GM12878 (cell line): ENCODE results near the gene OR2B2. TPM values are rescaled to one million over a fixed set of nuclear protein-coding genes. Genes with fewer than 3 reads are reported as not detected.

Source experiments
- BACH1 ChIP-seq: fragments of 450-650 bp; IDR thresholded peaks from 2 replicates; pipeline ENCODE4 v1.6.1; 2017; ENCODE audit warnings: mild to moderate bottlenecking, borderline replicate concordance
- CBX5 ChIP-seq: sonication (generic); IDR thresholded peaks from 2 replicates; pipeline ENCODE4 v1.6.1; 2016; ENCODE audit warnings: low read depth, moderate library complexity, mild to moderate bottlenecking, inconsistent platforms
- EGR1 ChIP-seq, 2 experiments: IDR thresholded peaks; 1 replicate in 1 of 2; 2 replicates in 1 of 2; pipeline ENCODE4 v1.6.1; 2011 to 2012; ENCODE audit warnings: low read depth in 2 of 2, low read length in 2 of 2, borderline replicate concordance in 1 of 2, mild to moderate bottlenecking in 1 of 2, moderate library complexity in 1 of 2
- EP300 ChIP-seq, 2 experiments: fragments of 150-350 bp in 1 of 2; IDR thresholded peaks; 2 replicates each; pipeline ENCODE4 v1.6.1; 2011 to 2012; ENCODE audit warnings: low read depth in 2 of 2, low read length in 2 of 2, borderline replicate concordance in 1 of 2, improper control_type of control experiment in 1 of 2, inconsistent platforms in 1 of 2; ENCODE audit not compliant: control insufficient read depth in 1 of 2
- GATAD2B ChIP-seq: fragments of 450-650 bp; conservative IDR thresholded peaks from 2 replicates; pipeline ENCODE4 v1.6.1; 2017; ENCODE audit warnings: low read depth, mild to moderate bottlenecking, moderate library complexity
- HDAC2 ChIP-seq: fragments of 200-600 bp; sonication (generic); IDR thresholded peaks from 2 replicates; pipeline ENCODE4 v1.6.1; 2017
- HDAC6 ChIP-seq: fragments of 200-600 bp; sonication (generic); IDR thresholded peaks from one replicate; pipeline ENCODE4 v1.8.0; 2017; ENCODE audit warnings: antibody characterized with exemption; ENCODE audit not compliant: unreplicated experiment
- KLF5 ChIP-seq: fragments of 450-650 bp; IDR thresholded peaks from 2 replicates; pipeline ENCODE4 v1.6.1; 2014; ENCODE audit warnings: mild to moderate bottlenecking; ENCODE audit not compliant: partially characterized antibody
- NFIC ChIP-seq: IDR thresholded peaks from 2 replicates; pipeline ENCODE4 v1.6.1; 2012; ENCODE audit warnings: low read depth, mild to moderate bottlenecking, inconsistent platforms, low read length, moderate library complexity
- NFYB ChIP-seq: IDR thresholded peaks from 2 replicates; pipeline ENCODE4 v1.6.1; 2011; ENCODE audit warnings: low read depth, mild to moderate bottlenecking, low read length, improper control_type of control experiment, moderate library complexity; ENCODE audit not compliant: insufficient read depth
- PML ChIP-seq: IDR thresholded peaks from 2 replicates; pipeline ENCODE4 v1.6.1; 2012; ENCODE audit warnings: low read length, inconsistent platforms
- PRDM15 ChIP-seq: fragments of 450-650 bp; formaldehyde crosslinking; IDR thresholded peaks from 2 replicates; pipeline ENCODE4 v1.4.0; 2020; ENCODE audit warnings: mild to moderate bottlenecking, moderate library complexity
- RAD51 ChIP-seq: fragments of 450-650 bp; IDR thresholded peaks from 2 replicates; pipeline ENCODE4 v1.6.1; 2016; ENCODE audit warnings: moderate library complexity, mild to moderate bottlenecking, inconsistent platforms
- SIN3A ChIP-seq: IDR thresholded peaks from 2 replicates; pipeline ENCODE4 v1.6.1; 2012; ENCODE audit warnings: low read depth, low read length, improper control_type of control experiment
- SMAD5 ChIP-seq: IDR thresholded peaks from 2 replicates; pipeline ENCODE4 v1.6.1; 2016; ENCODE audit warnings: antibody characterized with exemption, low read depth
- SMARCA5 ChIP-seq: fragments of 450-650 bp; IDR thresholded peaks from 2 replicates; pipeline ENCODE4 v1.6.1; 2017; ENCODE audit warnings: mild to moderate bottlenecking
- TAF1 ChIP-seq: IDR thresholded peaks from 2 replicates; pipeline ENCODE4 v1.6.1; 2011; ENCODE audit warnings: mild to moderate bottlenecking, low read depth, low read length, borderline replicate concordance
- USF1 ChIP-seq: IDR thresholded peaks from 2 replicates; pipeline ENCODE4 v1.6.1; 2011; ENCODE audit warnings: borderline replicate concordance, low read depth, mild to moderate bottlenecking, moderate library complexity, mixed read lengths, low read length; ENCODE audit not compliant: insufficient read depth; ENCODE audit errors: extremely low read length
- WRNIP1 ChIP-seq: IDR thresholded peaks from 2 replicates; pipeline ENCODE4 v1.6.1; 2011; ENCODE audit warnings: low read depth, low read length, improper control_type of control experiment, borderline replicate concordance
- YBX1 ChIP-seq: fragments of 450-650 bp; IDR thresholded peaks from 2 replicates; pipeline ENCODE4 v1.6.1; 2016; ENCODE audit warnings: antibody characterized with exemption
- YY1 ChIP-seq: IDR thresholded peaks from 2 replicates; pipeline ENCODE4 v1.6.1; 2011; ENCODE audit warnings: low read depth, mild to moderate bottlenecking, low read length
- polyA plus RNA-seq, 11 experiments: library from polyadenylated mRNA; depleted of rRNA in 4 of 11; unstranded in 6 of 11; stranded (reverse) in 5 of 11; fragments of >200 nt; fragmentation: Nextera tagmentation in 4 of 11; fragmentation: Illumina TruSeq in 1 of 11; extraction: Ambion mirVana in 4 of 11; extraction: Trizol in 1 of 11; gene quantifications; 1 replicate in 1 of 11; 2 replicates in 10 of 11; pipeline versions ENCODE4 v1.2.1 to v1.2.3, GENCODE V29; 2011 to 2016; ENCODE audit warnings: inconsistent platforms in 2 of 11, missing spikeins in 2 of 11, low read depth in 1 of 11
- total RNA-seq, 4 experiments: library from RNA; depleted of rRNA in 3 of 4; stranded (reverse); fragments of >200 nt in 3 of 4; fragmentation: Illumina TruSeq in 1 of 4; extraction: Trizol in 1 of 4; gene quantifications; 2 replicates each; pipeline versions ENCODE4 v1.2.1 to v1.2.3, GENCODE V29; 2013 to 2021

OR2B2 gene
- total and polyA plus RNA-seq, 10 of the 15 experiments (the other 5 are each of a cell fraction or from before 2014, with no cell fraction given): not detected

DNA sequence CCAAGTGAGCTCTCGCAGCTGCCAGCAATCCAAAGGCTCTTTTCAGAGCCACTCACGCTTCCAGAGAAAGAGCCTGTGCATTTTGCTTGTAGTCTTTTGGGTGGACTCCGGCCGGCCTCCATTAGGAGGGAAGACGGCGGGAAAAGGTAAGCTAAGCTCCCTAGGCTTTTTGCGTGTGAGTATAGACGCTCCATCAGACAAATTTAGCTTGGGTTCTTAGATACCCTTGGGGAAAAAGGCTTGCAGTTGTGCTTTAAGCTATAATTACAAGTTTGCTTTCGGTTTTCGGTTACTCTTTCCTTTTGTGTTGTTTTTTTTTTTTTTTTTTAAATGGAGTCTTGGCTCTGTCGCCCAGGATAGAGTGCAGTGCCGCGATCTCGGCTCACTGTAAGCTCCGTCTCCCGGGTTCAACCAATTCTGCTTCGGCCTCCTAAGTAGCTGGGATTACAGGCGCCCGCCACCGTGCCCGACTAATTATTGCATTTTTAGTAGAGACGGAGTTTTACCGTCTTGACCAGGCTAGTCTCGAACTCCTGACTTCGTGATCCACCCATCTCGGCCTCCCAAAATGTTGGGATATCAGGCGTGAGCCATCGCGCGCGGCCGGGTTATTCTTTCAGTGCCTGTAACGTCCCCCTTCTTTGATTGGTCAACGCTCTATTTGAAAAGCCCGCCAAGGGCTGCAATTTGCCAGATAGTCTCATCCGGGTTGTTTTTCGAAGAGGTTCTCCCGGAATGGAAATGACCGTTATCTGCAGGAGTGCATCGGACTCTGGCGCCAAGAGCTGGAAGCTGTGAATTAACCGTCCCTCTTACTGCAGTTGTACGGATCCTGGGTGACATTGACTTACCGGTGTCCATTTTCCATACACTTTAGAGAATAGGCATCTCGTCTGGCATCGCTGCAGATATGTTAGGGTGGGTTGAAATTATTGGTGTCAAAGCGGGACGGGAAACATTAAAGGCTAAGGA is 18.1 kb downstream of the OR2B2 start (continued):
- TF ChIP-seq SIN3A (peak; percentile 96), GATAD2B (peak; percentile 19), EGR1 (IDR thresholded peaks at IDR 0.05; ENCODE audit: borderline replicate concordance in 1 of 2, low read depth in 2 of 2, low read length in 2 of 2) (no peak), PRDM15 (CRISPR knock-in tag) (0 out of 2 replicates have a peak, but pooled peaks have one; percentile 51), CBX5 (no peak), YY1 (0 out of 2 replicates have a peak, but pooled peaks have one; percentile 31), EP300 (IDR thresholded peaks at IDR 0.05; ENCODE audit: borderline replicate concordance in 1 of 2, control insufficient read depth in 1 of 2, low read depth in 2 of 2, low read length in 2 of 2) (peak in 1 of 2 experiments; percentile 44; a peak in 1 of 4 replicates), HDAC2 (no peak), RAD51 (no peak), BACH1 (0 out of 2 replicates have a peak, but pooled peaks have one; percentile 37), YBX1 (no peak), HDAC6 (no peak), KLF5 (no peak), WRNIP1 (no peak), PML (no peak), SMARCA5 (no peak), SMAD5 (peak; percentile 51), NFIC (no peak), NFYB (peak; percentile 97), TAF1 (peak; percentile 12; the same call in 1 of the 2 replicates), USF1 (no peak)
